ENCODE results near the gene MYL7.
"Not testable (repeated sequence)": the region's sequence is repeated elsewhere in the genome, so short reads cannot be mapped to it uniquely, and the experiment has no call there.

MYL7 gene

DNA sequence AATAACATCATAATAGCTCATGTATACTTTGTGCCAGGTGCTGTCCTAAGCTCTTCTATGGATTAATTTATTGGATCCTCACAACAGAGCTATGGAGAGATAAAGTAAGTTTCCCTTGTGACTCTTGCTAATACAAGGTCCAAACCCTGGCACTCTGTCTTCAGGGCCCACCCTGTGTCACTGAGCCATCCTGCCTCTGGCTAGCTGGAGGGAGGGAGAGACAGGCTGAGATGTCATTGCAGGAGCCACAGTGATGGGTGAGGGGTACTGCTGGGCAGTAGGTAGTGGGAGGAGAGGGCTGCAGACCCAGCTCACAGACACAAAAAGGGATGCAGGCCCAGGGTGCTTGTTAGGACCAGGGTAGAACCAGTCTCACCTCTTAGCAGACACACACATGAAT lies 31.2 kb upstream of the MYL7 start:
- in situ Hi-C loops (cut with MboI; ENCODE audit: low sequenced_read_pairs): no loop called here

DNA sequence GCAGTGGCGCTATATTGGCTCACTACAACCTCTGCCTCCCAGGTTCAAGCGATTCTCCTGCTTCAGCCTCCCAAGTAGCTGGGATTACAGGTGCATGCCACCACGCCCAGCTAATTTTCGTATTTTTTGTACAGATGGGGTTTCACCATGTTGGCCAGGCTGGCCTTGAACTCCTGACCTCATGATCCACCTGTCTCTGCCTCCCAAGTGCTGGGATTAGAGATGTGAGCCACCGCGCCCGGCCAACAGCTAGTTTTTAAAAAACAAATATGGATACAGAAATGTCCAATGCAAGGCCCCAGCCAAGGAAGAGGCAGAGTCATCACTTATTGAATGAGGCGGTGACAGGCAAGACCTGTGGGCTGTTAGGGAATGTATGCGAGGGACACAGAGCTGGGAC lies 30.8 kb upstream of the MYL7 start:
- in situ Hi-C loops (cut with MboI; ENCODE audit: low sequenced_read_pairs): not testable (repeated sequence)

DNA sequence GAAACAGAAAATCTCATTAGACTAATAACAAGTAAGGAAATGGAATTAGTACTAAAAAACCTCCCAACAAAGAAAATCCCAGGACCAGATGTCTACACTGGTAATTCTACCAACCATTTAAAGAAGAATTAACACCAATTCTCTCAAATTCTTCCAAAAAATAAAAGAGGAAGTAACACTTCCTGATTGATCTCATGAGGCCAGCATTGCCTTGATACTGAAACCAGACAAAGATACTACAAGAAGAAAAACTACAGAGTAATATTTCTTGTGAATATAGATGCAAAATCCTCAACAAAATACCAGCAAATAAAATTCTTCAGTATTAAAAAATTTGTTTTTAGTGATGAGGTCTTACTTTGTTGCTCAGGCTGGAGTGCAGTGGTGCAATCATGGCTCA lies 26.8 kb upstream of the MYL7 start:
- in situ Hi-C loops (cut with MboI; ENCODE audit: low sequenced_read_pairs): no loop called here

DNA sequence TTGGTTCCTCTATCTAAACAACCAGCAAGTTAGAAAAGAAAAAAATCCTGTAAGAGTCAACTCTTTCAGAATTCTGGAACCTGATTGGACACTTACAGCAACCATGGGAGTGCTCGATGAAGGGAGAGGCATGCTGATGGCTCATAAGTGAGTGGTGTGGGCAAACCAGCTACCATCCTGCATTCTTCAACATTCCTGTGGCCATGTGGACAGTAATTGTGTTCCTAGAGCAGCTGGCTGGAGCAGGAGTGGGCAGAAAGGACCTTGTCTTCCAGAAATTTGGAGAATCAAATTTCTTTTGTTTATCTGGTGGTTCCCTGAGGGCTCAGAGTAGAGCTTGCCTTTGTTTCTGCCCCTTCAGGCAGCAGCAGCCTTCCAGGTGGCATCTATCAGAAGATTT lies 22.5 kb upstream of the MYL7 start:
- in situ Hi-C loops (cut with MboI; ENCODE audit: low sequenced_read_pairs): no loop called here

DNA sequence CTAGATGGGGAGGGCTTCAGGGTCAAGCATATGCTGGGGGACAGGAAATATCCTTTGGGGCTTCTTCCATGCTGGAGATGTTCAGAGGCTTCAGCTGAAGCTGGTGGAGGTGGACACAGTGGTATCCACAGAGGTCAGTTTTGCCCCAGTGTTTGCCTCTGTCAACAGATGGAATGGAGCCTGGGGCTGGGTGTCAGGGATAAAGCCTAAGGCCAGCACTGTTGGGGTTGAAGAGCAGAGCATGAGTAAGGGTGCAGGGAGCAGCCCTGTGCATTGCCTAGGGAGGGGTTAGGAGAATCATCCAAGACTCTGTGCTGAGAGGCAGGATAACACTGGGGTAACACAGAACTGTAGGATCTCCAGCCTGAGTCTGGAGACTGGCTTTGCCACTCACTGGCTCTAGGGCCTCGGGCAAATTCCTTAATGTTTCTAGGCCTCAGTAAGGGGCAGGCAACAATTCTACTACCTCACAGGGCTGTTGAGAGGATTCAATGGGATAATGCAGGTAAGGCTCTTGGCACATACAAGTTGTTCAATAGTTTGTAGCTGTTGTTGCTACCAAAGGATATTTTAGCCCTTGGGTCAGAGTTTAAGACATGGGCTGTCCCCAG lies 21.8 kb upstream of the MYL7 start:
- in situ Hi-C loops (cut with MboI; ENCODE audit: low sequenced_read_pairs): no loop called here

DNA sequence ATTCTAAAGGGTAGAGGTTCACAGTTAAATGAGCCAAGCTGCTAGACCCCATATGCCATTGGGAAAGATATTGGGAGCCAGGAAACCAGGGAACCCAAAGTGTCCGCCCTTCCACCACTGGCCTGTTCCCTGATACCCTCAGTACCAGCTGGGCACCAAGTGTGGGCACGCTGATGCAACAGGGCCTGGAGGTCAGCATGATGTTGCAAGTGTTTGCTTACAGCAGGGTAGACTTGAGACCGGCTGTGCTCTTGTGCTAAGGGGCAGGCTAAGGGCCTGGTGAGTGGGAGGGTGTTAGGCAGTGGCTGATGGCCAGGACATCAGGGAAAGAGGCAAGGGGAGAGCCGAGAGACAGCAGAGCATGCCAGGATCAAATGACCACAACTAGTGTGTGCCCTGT lies 21.0 kb upstream of the MYL7 start:
- in situ Hi-C loops (cut with MboI; ENCODE audit: low sequenced_read_pairs): no loop called here

DNA sequence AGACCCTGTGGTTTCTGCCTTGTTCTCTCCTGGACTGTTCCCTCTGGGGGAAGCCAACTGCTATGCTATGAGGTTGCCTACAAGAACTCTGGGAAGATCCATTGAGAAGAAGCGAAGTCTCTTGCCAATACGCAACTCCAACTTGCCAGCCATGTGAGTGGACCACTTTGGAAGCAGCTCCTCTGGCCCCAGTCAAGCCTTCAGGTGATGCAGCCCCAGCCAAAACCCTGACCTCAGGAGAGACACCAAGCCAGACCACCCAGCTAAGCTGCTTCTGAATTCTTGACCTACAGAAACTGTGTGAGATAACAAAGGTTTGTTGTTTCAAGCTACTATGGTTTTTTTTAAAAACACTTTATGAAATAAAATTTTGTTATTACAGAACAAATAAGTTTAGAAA lies 20.2 kb upstream of the MYL7 start:
- in situ Hi-C loops (cut with MboI; ENCODE audit: low sequenced_read_pairs): no loop called here

DNA sequence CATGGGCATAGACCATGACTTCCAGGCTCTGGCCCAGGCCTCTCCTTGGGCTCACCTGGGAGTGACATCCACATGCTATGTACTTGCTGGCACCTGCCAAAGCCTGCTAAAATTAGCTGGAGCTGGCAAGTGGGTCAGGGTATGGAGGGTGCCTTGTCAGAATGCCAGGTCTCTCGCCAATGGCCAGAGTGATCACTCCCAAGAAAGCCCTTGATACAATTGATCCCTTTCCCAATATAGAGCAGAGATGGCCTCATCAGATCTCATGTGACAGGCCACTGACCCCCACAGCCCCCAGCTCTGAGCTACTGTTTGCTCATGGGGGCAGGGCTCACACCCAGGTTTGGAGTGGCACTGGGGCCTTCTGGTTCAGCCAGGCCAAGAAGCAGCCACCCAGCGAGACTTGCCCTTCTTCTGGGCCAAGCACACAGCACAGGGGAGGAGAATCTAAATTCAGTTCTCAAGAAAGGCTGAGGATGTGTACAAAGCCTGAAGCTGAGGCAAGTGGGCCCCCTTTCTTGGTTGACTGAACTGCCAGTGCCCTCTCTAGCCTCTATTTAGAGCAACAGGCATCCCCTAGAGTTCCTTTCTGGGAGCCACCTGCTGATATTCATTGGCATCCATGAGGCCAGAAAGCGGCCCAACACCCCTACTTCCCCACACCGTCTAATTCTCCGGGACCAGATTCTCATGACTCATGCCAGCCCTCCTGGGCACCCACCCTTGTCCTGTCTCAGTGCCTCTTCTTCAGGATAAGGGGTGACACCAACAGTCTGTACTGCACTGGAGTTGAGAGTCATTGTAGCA lies 18.9 kb upstream of the MYL7 start:
- in situ Hi-C loops (cut with MboI; ENCODE audit: low sequenced_read_pairs): no loop called here

DNA sequence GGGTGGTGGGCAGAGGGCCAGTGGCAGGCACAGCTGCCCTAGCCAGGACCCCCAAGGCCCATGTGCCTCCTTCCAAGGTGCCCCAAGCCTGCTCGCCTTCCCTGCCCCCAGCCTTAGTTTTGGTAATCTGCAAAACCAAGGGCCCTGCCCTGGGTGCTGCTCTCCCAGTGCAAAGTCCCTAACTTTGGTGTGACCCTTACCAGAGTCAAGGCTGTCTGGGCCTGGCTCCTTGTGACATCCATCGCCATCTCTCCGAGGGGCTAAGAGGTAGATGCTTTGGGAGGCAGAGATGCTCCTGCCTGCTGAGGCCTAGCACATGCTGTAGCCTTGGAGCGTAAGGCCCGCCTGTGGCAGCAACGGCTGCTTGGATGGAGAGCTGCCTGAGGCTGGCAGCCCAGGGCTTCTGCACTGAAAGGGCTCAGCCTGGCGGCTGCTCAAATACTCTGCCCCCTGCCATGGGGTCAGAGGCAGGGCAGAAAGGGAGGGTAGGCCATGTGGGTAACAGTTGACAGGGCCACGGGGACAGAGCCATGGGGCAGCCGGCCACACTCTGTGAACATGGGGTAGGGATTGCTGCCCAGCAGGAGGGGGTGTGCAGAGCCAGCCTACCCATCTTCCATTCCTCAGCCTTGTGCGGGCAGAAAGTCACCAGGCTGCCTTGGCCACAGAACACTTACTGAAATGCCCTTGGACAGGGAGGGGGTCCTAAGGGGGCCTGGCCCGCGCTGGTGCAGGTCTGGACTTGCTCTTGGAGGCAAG lies 17.9 kb upstream of the MYL7 start:
- in situ Hi-C loops (cut with MboI; ENCODE audit: low sequenced_read_pairs): no loop called here

DNA sequence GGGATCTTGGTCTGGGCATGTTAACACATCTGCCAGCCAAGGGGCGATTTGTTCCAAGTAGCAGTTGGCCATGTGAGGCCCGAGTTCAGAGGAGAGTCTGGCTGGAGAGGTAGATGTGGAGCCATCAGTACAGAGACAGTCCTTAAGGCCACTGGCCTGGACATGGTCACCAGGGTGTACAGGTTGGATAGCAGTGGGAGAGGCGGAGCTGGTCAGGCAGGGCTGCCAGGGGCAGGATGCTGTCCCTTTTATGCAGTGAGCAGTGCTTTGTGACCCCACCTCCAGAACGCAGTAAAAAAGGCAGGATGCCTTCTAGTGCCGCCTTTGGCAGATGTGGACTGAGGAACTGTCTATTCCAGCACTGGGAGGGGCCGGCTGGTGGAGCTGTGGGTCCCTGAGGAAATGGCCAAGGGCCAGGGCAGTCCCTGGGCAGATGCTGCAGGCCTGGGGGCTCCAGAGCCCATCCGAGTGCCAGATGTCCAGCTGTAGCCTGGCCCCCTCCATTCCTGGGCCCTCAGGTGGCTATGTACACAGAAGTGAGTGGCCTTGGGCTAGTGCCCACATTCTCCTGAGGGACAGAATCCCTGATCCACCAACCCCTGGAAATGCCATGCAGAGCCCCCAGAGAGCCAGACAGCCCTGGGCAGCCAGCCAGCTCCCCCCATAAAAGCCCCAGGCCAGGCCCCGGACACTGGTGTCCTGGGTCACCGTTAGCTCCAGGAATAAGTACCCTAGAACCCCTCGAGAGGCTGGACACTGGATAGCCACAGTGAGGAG lies 17.2 kb upstream of the MYL7 start:
- in situ Hi-C loops (cut with MboI; ENCODE audit: low sequenced_read_pairs): no loop called here

DNA sequence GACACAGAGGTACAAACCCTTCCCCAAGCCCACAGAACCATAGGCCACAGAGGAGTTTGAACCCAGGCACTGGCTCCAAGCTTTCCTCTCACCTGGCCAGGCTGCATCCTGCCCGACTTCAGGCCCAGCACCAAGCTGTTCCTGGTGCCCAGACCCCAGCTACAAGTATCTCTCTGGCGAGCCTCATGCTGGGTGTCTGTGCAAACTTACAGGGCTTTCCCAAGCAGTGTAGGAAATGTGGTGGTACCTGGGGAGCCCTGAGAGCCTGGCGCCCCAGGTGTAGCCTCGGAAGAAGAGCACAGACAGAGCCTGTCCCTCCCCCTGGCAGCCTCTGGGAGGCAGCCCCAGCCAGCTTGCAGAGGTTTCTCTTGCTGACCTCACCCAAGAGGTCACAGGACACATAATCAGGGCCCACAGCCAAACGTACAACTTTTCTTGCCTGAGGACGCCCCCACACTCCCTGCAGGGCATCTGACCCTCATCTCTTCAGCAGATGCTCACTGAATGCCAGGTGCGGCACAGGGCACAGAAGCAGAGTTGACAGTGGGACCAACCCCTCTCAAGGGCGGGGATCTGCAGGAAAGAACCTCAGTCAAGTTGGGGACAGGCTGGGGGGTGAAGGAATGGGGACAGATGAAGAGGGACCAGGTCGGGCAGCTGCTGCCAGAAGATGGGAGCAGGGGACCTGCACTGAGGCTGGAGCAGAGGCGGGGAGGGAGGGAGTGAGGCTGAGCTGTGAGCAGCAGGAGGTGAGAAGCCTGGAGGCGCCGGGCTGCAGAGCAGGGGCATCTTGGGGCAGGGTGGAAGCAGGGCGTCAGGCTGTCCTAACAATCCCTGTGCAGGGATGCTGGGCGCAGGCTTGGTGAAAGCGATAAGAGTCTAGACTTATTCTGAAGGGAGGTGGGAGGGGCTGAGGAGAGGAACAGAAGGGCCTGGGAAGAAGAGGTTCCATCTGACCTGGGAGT lies 16.3 kb upstream of the MYL7 start:
- in situ Hi-C loops (cut with MboI; ENCODE audit: low sequenced_read_pairs): no loop called here

DNA sequence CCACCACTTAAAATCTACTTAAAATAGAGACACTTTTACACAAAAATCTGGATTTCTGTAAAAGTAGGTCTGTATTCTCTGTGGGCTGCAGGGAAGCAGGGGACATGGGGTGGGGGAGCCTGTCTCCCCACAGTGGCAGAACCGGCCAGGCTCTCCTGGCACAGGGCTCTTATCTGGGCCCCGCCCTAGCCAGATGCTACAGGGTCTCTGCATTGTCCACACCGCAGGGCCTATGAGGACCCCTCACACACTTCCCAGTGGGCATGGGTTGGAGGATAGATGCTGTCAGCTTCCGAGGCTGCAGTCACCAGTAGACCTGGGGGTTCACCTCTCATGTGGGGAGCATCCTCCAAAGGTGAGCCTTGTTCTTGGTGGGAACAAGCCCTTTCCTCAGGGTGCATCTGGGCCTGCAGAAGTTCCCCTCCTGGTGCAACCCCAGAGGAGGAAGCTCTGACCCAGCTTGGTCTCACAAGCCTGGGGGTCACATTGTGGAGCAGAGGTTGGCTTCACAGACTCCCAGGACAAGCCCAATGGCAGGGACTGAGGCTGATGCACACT lies 15.4 kb upstream of the MYL7 start:
- in situ Hi-C loops (cut with MboI; ENCODE audit: low sequenced_read_pairs): no loop called here

DNA sequence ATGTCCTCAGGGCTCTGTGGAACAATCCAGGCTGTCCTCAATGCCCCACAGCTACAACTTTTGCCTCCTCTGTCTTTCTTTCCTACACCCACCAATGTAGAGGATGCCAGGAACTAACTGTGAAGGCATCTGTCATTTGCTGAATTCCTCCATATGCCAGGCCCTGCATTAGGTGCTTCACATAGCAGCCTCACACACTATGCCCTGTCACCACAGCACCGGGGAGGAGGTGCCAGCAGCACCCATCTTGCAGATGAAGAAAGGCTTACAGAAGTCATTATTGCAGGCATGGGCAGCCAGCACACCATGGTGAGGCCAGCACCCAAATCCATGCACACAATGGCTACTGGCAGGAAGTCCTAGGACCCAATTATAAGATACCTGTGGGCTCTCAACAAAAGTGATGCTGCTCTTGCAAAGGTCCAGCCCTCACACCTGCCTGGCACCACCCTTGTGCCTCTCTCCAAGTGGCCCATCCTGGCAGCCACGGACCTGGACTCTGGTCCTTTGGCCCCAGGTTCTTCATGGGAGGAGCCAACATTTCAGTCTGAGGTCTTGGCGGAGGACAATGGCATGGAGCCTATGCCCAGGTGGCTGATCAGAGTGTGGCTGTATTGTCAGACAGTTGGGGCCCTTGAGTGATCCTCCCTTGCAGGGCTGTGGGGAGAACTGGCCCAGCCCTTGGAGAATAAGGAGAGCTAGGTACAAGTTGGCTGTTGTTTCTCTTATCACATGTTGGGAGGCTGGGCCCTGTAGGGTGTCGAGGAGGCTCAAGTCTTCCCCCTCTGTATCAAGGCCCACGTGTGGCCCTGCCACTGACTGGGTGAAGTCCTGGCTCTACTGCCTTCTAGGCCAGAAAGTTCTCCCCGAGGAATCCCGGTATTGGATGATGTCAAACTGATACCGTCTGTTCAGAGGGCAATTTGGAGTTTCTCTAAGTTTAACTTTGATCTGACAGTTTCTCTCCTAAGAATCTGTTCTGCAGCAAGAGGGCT lies 14.4 kb upstream of the MYL7 start:
- in situ Hi-C loops (cut with MboI; ENCODE audit: low sequenced_read_pairs): no loop called here

DNA sequence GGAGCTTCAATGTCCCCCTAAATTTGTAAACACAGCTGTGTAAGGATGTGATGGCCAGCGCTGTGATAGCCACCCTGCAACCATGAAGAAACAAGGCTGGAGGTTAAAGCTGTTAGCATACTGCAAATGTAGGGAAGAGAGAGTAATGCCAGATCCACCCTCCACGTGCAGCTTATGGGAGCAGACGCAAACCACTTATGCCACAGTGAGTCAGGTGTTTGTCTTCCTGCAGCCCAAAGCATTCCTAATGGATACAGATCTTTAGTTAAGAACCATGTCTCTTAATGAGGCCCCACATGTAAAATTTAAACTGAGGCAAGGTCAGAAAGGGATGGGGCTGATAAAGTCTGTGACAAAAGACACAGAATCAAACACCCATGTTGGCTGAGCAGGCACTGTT lies 13.6 kb upstream of the MYL7 start:
- in situ Hi-C loops (cut with MboI; ENCODE audit: low sequenced_read_pairs): no loop called here

DNA sequence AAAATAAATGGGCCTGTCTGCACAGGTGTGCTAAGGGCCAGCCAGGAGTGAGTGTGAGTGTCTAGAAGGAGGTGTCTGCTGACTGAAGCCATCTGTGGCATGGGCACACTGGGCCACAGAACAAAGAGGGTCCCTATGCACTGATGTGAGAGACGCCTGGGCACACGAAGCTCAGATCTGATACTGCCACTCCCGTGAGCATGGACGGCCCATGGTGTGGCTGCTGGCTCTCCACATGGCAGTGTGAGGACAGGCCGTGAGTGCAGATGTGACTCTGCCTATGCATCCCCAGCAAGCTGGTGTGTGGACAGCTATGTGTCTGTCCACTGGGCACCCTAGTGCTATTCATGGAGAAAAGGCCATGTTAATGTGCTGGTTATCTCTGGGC lies 12.8 kb upstream of the MYL7 start:
- in situ Hi-C loops (cut with MboI; ENCODE audit: low sequenced_read_pairs): no loop called here

DNA sequence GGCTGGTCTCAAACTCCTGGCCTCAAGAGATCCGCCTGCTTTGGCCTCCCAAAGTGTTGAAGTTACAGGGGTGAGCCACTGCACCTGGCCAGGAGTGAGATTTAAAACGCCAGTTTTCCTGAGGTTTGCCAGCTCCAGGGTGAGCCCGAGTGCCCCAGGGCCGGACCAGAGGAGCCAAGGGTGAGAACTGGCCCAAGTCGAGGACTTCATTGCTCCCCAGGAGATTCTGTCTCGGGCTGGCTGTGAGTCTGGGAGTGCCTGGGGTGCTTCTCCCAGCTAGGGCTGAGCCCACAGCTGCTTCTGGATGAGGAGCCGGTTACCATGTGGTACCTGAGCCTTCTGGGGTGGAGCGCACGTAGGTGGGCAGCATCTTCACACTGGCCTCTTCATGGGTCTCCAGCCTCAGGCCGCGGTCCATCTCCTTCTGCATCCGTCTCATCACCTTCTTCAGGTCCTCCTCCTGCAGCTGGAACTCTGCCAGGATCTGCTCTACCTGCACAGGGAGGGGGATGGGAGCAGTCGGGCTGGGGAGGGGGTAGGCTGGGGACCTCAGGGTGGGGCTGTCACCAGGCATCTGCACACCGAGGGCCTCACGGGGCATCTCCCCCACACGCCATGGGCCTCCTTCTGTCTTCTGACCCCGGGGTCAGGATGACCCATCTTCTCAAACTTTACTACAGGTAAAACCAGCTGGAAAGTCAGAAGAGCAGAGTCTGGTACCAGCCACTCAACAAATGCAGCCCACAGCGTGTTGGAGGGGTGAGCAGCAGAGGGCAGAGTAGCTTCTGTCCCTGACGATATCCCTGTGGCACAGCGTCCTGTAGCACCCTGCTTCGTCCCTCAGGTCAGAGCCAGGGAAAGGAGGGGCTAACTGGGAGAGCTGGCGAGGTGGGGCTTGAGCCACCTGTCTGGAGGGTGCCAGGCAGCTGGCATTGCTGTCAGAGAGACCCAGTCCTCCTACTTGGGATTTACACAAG lies 12.1 kb upstream of the MYL7 start:
- in situ Hi-C loops (cut with MboI; ENCODE audit: low sequenced_read_pairs): no loop called here

DNA sequence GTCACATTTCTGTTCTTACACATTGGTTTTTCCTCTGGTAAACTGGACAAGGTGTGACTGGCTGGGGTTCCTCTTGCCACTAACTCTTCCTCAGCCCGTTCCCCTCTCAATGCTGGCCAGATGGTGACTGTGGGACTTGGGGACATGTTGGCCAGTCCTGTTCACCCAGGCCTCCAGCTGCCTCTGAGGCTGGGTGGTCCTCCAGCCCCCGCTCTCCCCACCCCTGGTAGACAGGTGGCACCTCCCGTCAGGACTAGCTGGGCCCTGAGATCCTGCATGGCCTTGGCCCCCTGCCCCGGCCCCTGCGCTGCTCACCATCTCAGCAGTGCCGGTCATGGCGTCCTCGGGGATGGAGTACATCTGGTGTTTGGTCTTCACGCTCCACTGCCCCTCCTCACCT lies 10.8 kb upstream of the MYL7 start:
- in situ Hi-C loops (cut with MboI; ENCODE audit: low sequenced_read_pairs): no loop called here
